Measurements from ENCODE around the gene CDSN. TPM values are rescaled to one million over a fixed set of nuclear protein-coding genes. Genes with fewer than 3 reads are reported as not detected.

The CDSN gene
- polyA plus RNA-seq, 1 donor (not counting 4 experiments of a cell fraction or from before 2014, with no cell fraction given), result 4.0 TPM

GRCh38 chr6:31083742-31084354 lies 36.4 kb downstream of the CDSN start:
- Histone ChIP-seq H3K9ac (ENCODE audit: control insufficient read depth, extremely low read depth, insufficient read depth, low read length) (no peak overlapping the region), H3K27ac (ENCODE audit: control insufficient read depth, insufficient read depth, low read length) (no peak overlapping the region), H3K9me1 (ENCODE audit: control insufficient read depth, extremely low read depth, insufficient read depth, low read length) (no peaks in the 10 kb centered on the region), H3K9me3 (ENCODE audit: control insufficient read depth, low read depth, low read length) (no peaks in the 10 kb centered on the region), H3K4me1 (ENCODE audit: control insufficient read depth, extremely low read depth, insufficient read depth, low read length) (peaks cover 24% of the 10 kb centered on the region), H4K20me1 (ENCODE audit: control insufficient read depth, extremely low read depth, insufficient read depth, low read length) (no peaks in the 10 kb centered on the region), H3K36me3 (ENCODE audit: control insufficient read depth in 2 of 2, extremely low read depth in 1 of 2, insufficient read depth in 2 of 2, low read length in 2 of 2) (no peaks in the 10 kb centered on the region), H3K27me3 (ENCODE audit: control insufficient read depth, extremely low read depth, insufficient read depth, low read length) (no peaks in the 10 kb centered on the region), H3K4me2 (ENCODE audit: control insufficient read depth, extremely low read depth, insufficient read depth, low read depth, low read length) (no peak overlapping the region), H3K4me3 (ENCODE audit: control insufficient read depth in 2 of 3, extremely low read depth in 1 of 3, insufficient read depth in 2 of 3, low read depth in 1 of 3, low read length in 3 of 3) (no peak overlapping the region), H3K79me2 (ENCODE audit: control insufficient read depth, insufficient read depth, low read length) (no peaks in the 10 kb centered on the region), H2AFZ (ENCODE audit: control insufficient read depth, low read length) (no peak overlapping the region)
- DNase-seq (ENCODE audit: low read depth, low spot score) (no peak), FAIRE-seq (no peak)
- TF ChIP-seq CTCF (optimal IDR thresholded peaks at IDR 0.05 in 1 of 3, IDR thresholded peaks at IDR 0.05 in 1 of 3, conservative IDR thresholded peaks at IDR 0.05 in 1 of 3; ENCODE audit: extremely low read depth in 1 of 3, insufficient read depth in 2 of 3, low read length in 3 of 3) (peak; percentile 39 to 58 (median 51)), EZH2 (IDR thresholded peaks at IDR 0.05; ENCODE audit: low read length) (no peak)
- dilution Hi-C loops (cut with MboI; ENCODE audit: extremely low pct_ligation_motif_present, low sequenced_read_pairs), result no loop called here

GRCh38 chr6:31081872-31082271 lies 38.4 kb downstream of the CDSN start:
- Histone ChIP-seq H3K9ac (ENCODE audit: control insufficient read depth, extremely low read depth, insufficient read depth, low read length) (no peak overlapping the region), H3K4me3 (ENCODE audit: control insufficient read depth in 2 of 3, extremely low read depth in 1 of 3, insufficient read depth in 2 of 3, low read depth in 1 of 3, low read length in 3 of 3) (no peak overlapping the region), H3K27ac (ENCODE audit: control insufficient read depth, insufficient read depth, low read length) (no peak overlapping the region), H3K4me2 (ENCODE audit: control insufficient read depth, extremely low read depth, insufficient read depth, low read depth, low read length) (peak overlapping the region; percentile 58), H2AFZ (ENCODE audit: control insufficient read depth, low read length) (peak overlapping the region; percentile 60), H3K36me3 (ENCODE audit: control insufficient read depth in 2 of 2, extremely low read depth in 1 of 2, insufficient read depth in 2 of 2, low read length in 2 of 2) (no peaks in the 10 kb centered on the region), H3K27me3 (ENCODE audit: control insufficient read depth, extremely low read depth, insufficient read depth, low read length) (no peaks in the 10 kb centered on the region), H3K4me1 (ENCODE audit: control insufficient read depth, extremely low read depth, insufficient read depth, low read length) (peaks cover 17% of the 10 kb centered on the region), H3K9me3 (ENCODE audit: control insufficient read depth, low read depth, low read length) (no peaks in the 10 kb centered on the region), H3K79me2 (ENCODE audit: control insufficient read depth, insufficient read depth, low read length) (no peaks in the 10 kb centered on the region), H3K9me1 (ENCODE audit: control insufficient read depth, extremely low read depth, insufficient read depth, low read length) (no peaks in the 10 kb centered on the region), H4K20me1 (ENCODE audit: control insufficient read depth, extremely low read depth, insufficient read depth, low read length) (no peaks in the 10 kb centered on the region)
- FAIRE-seq (no peak), DNase-seq (ENCODE audit: low read depth, low spot score) (no peak)
- dilution Hi-C loops (cut with MboI; ENCODE audit: extremely low pct_ligation_motif_present, low sequenced_read_pairs), result no loop called here
- TF ChIP-seq EZH2 (IDR thresholded peaks at IDR 0.05; ENCODE audit: low read length) (no peak), CTCF (optimal IDR thresholded peaks at IDR 0.05 in 1 of 3, IDR thresholded peaks at IDR 0.05 in 1 of 3, conservative IDR thresholded peaks at IDR 0.05 in 1 of 3; ENCODE audit: extremely low read depth in 1 of 3, insufficient read depth in 2 of 3, low read length in 3 of 3) (no peak)
